GM08714 (cell line): ENCODE results near the gene RAB42.
"Not testable (repeated sequence)": the region's sequence is repeated elsewhere in the genome, so short reads cannot be mapped to it uniquely, and the experiment has no call there.

ENCODE experiments used
- H3K4me3 ChIP-seq: fragments of 200-500 bp; sonication (Bioruptor generic); 2 replicates; pipeline ENCODE4 v1.5.1; 2014; ENCODE audit warnings: mild to moderate bottlenecking, low read length, inconsistent platforms
- ZNF274 ChIP-seq: IDR thresholded peaks from 2 replicates; pipeline ENCODE4 v1.6.1; 2012; ENCODE audit warnings: mild to moderate bottlenecking, low read depth, low read length

RAB42 gene

DNA sequence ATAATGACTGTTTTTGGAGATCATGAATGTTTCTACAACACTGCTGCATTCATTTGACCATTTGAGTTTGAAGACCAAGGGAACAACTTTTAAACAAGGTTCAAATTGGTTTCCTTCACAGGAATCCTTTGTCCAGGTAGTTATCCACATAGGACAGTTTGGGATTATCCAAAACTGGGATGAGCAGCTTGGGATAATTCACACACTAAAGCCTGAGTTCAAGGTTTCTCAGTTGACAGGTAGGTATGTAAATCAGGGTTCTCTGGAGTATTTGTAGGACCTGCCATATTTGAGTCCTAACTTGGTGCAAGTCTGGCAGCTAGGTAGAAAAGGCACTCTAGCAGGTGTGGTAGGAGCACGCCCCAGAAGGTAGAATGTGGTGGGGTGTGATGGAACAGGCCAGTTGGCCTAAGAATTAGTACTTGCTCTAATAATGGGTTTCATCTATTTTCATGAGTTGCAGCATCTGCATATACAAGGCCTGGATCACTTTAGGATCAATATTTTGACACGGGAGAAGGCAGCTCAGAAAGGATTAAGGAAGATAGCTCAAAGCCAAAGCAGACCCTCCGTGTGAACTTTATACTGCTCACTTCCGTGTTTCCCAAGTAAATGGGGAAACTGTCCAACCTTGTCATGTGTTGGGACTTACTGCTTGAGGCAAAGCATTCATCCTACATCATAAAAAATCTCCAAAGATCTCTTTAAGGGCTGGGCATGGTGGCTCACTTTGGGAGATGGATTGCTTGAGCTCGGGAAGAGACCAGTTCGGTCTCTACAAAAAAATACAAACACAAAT is 14.1 kb upstream of the RAB42 start:
- TF ChIP-seq ZNF274 = no peak
- H3K4me3 ChIP-seq = no peak overlapping the region

DNA sequence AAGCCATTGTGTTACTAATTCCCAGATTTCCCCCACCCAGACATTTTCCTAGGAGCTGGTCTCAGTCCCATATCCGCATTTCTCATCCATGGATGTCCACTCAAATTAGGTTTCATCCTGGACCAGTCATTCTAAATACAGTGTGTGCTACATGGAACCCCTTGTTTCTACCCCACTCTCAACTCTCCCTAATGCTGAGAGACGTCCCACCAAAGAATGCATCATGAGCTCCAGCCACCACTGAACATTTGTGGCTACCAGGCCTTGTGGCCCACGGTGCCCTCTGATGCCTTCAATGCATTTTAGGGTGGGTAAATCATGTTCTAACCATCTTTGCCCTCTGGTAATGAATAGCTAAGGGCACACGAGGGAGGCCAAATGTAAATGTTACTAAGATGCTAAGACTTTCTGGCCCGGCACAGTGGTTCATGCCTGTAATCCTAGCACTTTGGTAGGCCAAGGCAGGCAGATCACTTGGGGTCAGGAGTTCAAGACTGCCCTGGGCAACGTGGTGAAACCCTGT is 13.3 kb upstream of the RAB42 start:
- TF ChIP-seq ZNF274 = no peak
- H3K4me3 ChIP-seq = peak overlapping the region; percentile 14; the same call in 1 of the 2 replicates

DNA sequence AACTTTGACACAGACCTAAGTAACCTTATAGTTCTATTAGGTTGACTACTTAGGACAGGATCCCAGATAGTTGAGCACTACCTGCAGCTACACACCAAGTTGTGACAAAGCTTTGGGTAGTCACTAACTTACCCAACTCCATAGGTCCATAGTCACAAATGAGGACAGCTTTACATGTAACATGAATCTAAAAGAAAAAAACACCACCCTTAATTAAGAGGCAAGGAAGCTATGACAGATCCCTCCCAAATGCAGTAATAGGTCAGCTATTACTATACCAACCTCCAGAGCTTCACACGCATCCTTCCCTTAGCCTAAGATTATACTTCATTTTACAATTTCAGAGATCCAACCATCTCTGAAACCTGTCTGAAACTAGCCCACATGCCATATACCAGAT is 12.7 kb upstream of the RAB42 start:
- TF ChIP-seq ZNF274 = no peak
- H3K4me3 ChIP-seq = peak overlapping the region; percentile 92

DNA sequence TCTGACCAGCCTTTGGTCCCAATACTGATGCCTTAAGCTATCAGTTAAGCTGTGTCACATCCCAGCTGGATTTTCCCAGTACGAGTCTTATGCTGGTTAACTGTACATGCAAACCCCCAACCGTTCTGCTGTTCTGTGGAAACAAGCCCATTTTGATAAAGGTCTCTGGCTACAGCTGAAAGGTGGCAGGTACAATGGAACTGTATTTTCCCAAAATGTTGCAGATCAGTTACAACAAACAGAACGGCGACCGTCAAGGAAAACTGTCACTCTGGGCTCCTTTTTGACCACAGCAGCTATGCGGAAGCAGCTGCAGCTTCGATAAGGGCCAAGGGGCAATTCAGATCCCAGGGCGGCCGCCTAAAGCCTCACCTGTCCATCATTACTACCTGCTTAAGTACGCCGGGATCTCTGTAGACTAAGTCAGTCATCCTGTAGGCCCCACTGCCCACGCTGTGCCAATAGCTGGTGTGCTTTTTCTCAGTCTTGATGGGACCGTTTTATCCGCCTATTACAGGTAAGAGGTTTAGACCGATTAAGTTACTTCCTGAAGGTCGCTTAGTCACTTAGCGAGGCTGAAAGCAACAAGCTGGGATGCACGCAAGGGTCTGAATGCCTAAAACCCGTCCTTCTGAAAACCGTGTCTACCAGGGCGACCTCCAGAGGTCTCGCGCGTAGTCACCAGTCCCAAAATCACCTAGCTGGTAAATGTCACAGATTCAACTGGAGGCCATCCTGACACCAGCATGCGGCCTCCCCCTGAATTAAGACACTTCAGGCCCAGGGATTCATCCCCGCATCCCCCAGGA is 11.1 kb upstream of the RAB42 start:
- TF ChIP-seq ZNF274 = no peak
- peak overlapping the region; percentile 92 for H3K4me3 ChIP-seq

GRCh38 chr1:28581531-28582247 is 10.4 kb upstream of the RAB42 start:
- peak overlapping the region; percentile 92 for H3K4me3 ChIP-seq
- TF ChIP-seq ZNF274 = no peak

DNA sequence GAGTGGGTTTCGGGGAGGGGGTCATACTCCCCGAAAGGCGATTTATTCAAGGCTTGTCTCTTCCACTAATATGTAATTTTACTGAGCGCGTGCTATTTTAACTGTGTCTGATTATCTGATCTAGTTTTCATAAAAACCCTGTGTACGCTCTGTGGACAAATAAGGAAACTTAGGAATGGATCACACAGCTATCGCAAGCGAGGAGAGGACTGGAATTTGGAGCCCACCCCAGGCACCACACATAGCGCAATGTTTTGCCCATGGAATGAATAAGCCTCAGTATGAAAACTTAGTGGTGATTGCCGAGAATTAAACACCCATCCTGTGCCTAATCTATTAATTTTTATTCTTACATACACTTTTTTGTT is 9.8 kb upstream of the RAB42 start:
- peak overlapping the region; percentile 59 for H3K4me3 ChIP-seq
- TF ChIP-seq ZNF274 = no peak

GRCh38 chr1:28586585-28587391 is 5.3 kb upstream of the RAB42 start:
- H3K4me3 ChIP-seq = peak overlapping the region; percentile 46; the same call in 1 of the 2 replicates

GRCh38 chr1:28592321-28593071 is 431 bp downstream of the RAB42 start:
- no peak for TF ChIP-seq ZNF274
- peak overlapping the region; percentile 72; the same call in 1 of the 2 replicates for H3K4me3 ChIP-seq

- H3K4me3 ChIP-seq = not testable (repeated sequence)
Measured at GRCh38 chr1:28593988-28594356, 1.9 kb downstream of the RAB42 start.

DNA sequence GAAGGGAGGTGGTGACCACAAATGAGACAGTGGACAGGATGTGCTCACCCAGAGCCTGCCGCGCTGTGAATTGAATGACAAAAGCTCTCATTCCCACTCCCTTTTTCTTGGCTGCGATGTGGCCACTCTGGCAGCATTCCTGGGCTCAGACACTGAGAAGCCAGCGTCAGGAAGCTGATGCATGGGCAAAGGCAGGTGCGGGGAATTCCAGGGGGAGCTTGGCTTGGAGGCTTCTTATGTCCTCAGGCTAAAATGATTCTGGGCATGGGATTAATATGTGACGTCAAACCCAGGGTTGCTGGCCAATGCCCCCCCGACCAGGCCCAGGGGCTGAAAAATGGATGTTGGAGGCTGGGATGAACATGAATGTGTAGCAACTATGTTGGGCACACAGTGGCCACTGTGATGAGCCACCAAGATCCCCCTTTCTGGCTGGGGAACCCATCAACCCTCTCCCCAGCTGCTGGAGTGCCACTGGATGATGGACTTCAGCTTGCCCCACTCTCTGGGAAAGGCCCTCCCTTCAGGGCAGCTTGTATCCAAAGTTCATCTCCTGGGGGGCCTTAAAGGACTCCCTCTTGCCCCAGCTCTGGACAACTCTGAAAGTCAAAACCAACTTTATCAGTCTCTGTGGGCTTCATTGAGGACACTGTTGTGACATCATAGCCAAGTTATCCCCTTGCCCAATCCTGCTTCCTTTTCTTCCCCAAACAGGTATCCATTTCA is 2.8 kb downstream of the RAB42 start:
- not testable (repeated sequence) for H3K4me3 ChIP-seq

- TF ChIP-seq ZNF274 = no peak
- no peak overlapping the region for H3K4me3 ChIP-seq
Measured at GRCh38 chr1:28595412-28596191, 3.5 kb downstream of the RAB42 start.

DNA sequence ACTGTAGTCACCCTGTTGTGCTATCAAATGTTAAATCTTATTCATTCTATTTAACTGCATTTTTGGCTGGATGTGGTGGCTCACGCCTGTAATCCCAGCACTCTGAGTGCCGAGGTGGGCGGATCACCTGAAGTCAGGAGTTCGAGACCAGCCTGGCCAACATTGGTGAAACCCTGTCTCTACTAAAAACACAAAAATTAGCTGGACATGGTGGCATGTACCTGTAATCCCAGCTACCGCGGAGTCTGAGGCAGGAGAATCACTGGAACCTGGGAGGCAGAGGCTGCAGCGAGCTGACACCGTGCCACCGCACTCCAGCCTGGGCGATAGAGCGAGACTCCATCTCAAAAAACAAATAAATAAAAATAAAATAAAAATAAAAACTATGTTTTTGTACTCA is 4.2 kb downstream of the RAB42 start:
- not testable (repeated sequence) for H3K4me3 ChIP-seq
